GM23338 (cell line): ENCODE measurements around the gene VCL. TPM values are rescaled to one million over a fixed set of nuclear protein-coding genes. Genes with fewer than 3 reads are reported as not detected.

Experiments used
- ATAC-seq: fragments of 200-7000 bp; cut with Tn5 transposase; 3 replicates; pipeline ENCODE4 v1.9.1; 2020
- DNase-seq: peaks from one replicate; pipeline ENCODE4 v3.0.0-alpha.2; 2015; ENCODE audit warnings: low spot score
- H2AFZ ChIP-seq: fragments of 200-600 bp; sonication (generic); 2 replicates; pipeline ENCODE4 v1.8.0; 2016; ENCODE audit warnings: antibody characterized with exemption, mild to moderate bottlenecking, moderate library complexity
- H3F3A ChIP-seq: fragments of 200-600 bp; sonication (generic); replicated peaks from 2 replicates; pipeline ENCODE4 v1.8.0; 2017; ENCODE audit warnings: antibody characterized with exemption, mixed run types, low read depth
- H3K27ac ChIP-seq: fragments of 200-600 bp; sonication (generic); 2 replicates; pipeline ENCODE4 v1.6.1; 2016; ENCODE audit warnings: low read depth
- H3K27me3 ChIP-seq: fragments of 200-600 bp; sonication (generic); 2 replicates; pipeline ENCODE4 v1.8.0; 2016; ENCODE audit warnings: mild to moderate bottlenecking, mixed run types, moderate library complexity; ENCODE audit not compliant: insufficient read depth
- H3K36me3 ChIP-seq: fragments of 200-600 bp; sonication (generic); 2 replicates; pipeline ENCODE4 v1.8.0; 2016; ENCODE audit warnings: mild to moderate bottlenecking; ENCODE audit not compliant: insufficient read depth
- H3K4me1 ChIP-seq: fragments of 200-600 bp; sonication (generic); 2 replicates; pipeline ENCODE4 v1.8.0; 2016; ENCODE audit warnings: mild to moderate bottlenecking, moderate library complexity; ENCODE audit not compliant: insufficient read depth
- H3K4me2 ChIP-seq: fragments of 200-600 bp; sonication (generic); 2 replicates; pipeline ENCODE4 v1.7.1; 2017; ENCODE audit warnings: mixed run types
- H3K4me3 ChIP-seq: fragments of 200-600 bp; sonication (generic); 2 replicates; pipeline ENCODE4 v1.6.1; 2016; ENCODE audit warnings: mixed run types
- H3K79me2 ChIP-seq: fragments of 200-600 bp; sonication (generic); replicated peaks from 2 replicates; pipeline ENCODE4 v1.8.0; 2017; ENCODE audit warnings: mild to moderate bottlenecking; ENCODE audit not compliant: insufficient read depth
- H3K9me2 ChIP-seq: fragments of 200-600 bp; sonication (generic); 2 replicates; pipeline ENCODE4 v1.8.0; 2017; ENCODE audit not compliant: insufficient read depth
- H4K20me1 ChIP-seq: fragments of 200-600 bp; sonication (generic); replicated peaks from 2 replicates; pipeline ENCODE4 v1.8.0; 2017; ENCODE audit warnings: mild to moderate bottlenecking; ENCODE audit not compliant: insufficient read depth
- H3K27ac Mint-ChIP-seq: 2 replicates; pipeline ENCODE4 v1.8.0; 2020; ENCODE audit warnings: inconsistent platforms, mild to moderate bottlenecking, moderate library complexity, mixed read lengths
- H3K27me3 Mint-ChIP-seq: 3 replicates; pipeline ENCODE4 v1.8.0; 2022; ENCODE audit warnings: low read depth, mild to moderate bottlenecking, moderate library complexity, mixed read lengths, inconsistent platforms; ENCODE audit not compliant: insufficient read depth, poor library complexity
- H3K36me3 Mint-ChIP-seq: 3 replicates; pipeline ENCODE4 v1.8.0; 2021; ENCODE audit warnings: low read depth, mild to moderate bottlenecking, inconsistent platforms, moderate library complexity, mixed read lengths
- H3K4me1 Mint-ChIP-seq: 3 replicates; pipeline ENCODE4 v1.8.0; 2020; ENCODE audit warnings: mild to moderate bottlenecking, inconsistent platforms, mixed read lengths
- H3K4me3 Mint-ChIP-seq: 3 replicates; pipeline ENCODE4 v1.8.0; 2021; ENCODE audit warnings: moderate library complexity, mild to moderate bottlenecking, inconsistent platforms, mixed read lengths
- H3K9me3 Mint-ChIP-seq: 3 replicates; pipeline ENCODE4 v1.8.0; 2020; ENCODE audit warnings: moderate library complexity, mild to moderate bottlenecking, inconsistent platforms, mixed read lengths
- CREB1 ChIP-seq: fragments of 250-450 bp; sonication (Bioruptor Pico); IDR thresholded peaks from 2 replicates; pipeline ENCODE4 v1.5.0; 2020; ENCODE audit warnings: low read depth, mild to moderate bottlenecking, moderate library complexity
- CTCF ChIP-seq, 2 experiments: fragments of 200-600 bp in 1 of 2; sonication (generic) in 1 of 2; conservative IDR thresholded peaks; 2 replicates each; pipeline versions ENCODE4 v1.5.1 to v1.6.1; 2016 to 2017; ENCODE audit warnings: antibody characterized with exemption in 2 of 2, low read depth in 2 of 2, mild to moderate bottlenecking in 2 of 2, moderate library complexity in 1 of 2
- ETS1 ChIP-seq: IDR thresholded peaks from 2 replicates; pipeline ENCODE4 v1.6.1; 2016; ENCODE audit warnings: antibody characterized with exemption
- EZH2 ChIP-seq: fragments of 200-600 bp; sonication (generic); IDR thresholded peaks from one replicate; pipeline ENCODE4 v1.8.0; 2017; ENCODE audit warnings: antibody characterized with exemption, mild to moderate bottlenecking, low read depth; ENCODE audit not compliant: unreplicated experiment
- EZH2phosphoT487 ChIP-seq: fragments of 200-600 bp; sonication (generic); IDR thresholded peaks from one replicate; pipeline ENCODE4 v1.8.1; 2018; ENCODE audit warnings: antibody characterized with exemption; ENCODE audit not compliant: unreplicated experiment
- JUNB ChIP-seq: IDR thresholded peaks from one replicate; pipeline ENCODE4 v1.6.1; 2016; ENCODE audit warnings: antibody characterized with exemption; ENCODE audit not compliant: unreplicated experiment
- NANOG ChIP-seq: IDR thresholded peaks from 2 replicates; pipeline ENCODE4 v1.6.1; 2016; ENCODE audit warnings: antibody characterized with exemption, borderline replicate concordance
- POLR2AphosphoS5 ChIP-seq: IDR thresholded peaks from 2 replicates; pipeline ENCODE4 v1.6.1; 2016; ENCODE audit warnings: antibody characterized with exemption, low read depth
- REST ChIP-seq: IDR thresholded peaks from one replicate; pipeline ENCODE4 v1.6.1; 2018; ENCODE audit warnings: antibody characterized with exemption; ENCODE audit not compliant: unreplicated experiment
- STAT1 ChIP-seq: IDR thresholded peaks from one replicate; pipeline ENCODE4 v1.6.1; 2016; ENCODE audit warnings: antibody characterized with exemption; ENCODE audit not compliant: unreplicated experiment
- ZNF114 ChIP-seq: fragments of 250-450 bp; sonication (Bioruptor Pico); IDR thresholded peaks from 2 replicates; pipeline ENCODE4 v1.5.0; 2020; ENCODE audit warnings: mild to moderate bottlenecking, moderate library complexity
- ZNF331 ChIP-seq: fragments of 250-450 bp; sonication (Bioruptor Pico); IDR thresholded peaks from 2 replicates; pipeline ENCODE4 v1.5.0; 2020; ENCODE audit warnings: low read depth, mild to moderate bottlenecking, moderate library complexity
- ZNF462 ChIP-seq: fragments of 250-450 bp; sonication (Bioruptor Pico); IDR thresholded peaks from 2 replicates; pipeline ENCODE4 v1.5.0; 2020; ENCODE audit warnings: mild to moderate bottlenecking, moderate library complexity
- polyA plus RNA-seq: library from polyadenylated mRNA; unstranded; fragments of >200 nt; fragmentation: Nextera tagmentation; extraction: Ambion mirVana; gene quantifications from 2 replicates; pipeline ENCODE4 v1.2.1, GENCODE V29; 2016
- total RNA-seq: library from RNA; depleted of rRNA; stranded (reverse); fragments of >200 nt; shearing (Covaris generic); gene quantifications from 2 replicates; pipeline ENCODE4 v1.2.3, GENCODE V29; 2014

Gene VCL
- total and polyA plus RNA-seq, 2 experiments from 2014 or later = 60.7 to 254 TPM

DNA sequence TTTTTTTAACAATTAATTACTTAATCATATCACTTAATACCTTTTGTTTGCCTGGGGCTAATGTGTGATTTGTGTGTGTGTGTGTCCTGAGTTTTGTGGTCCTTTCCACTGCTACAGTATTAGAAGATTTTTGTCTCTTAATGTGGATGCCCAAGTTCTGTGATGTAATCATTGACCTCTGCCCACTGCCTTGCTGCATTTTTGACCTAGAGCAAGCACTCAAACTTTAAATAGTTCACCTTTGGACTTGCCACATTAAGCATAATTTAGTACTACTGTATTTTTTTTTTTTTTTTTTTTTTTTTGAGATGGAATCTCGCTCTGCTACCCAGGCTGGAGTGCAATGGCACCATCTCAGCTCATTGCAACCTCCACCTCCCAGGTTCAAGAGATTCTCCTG is 52.7 kb downstream of the VCL start:
- TF ChIP-seq REST = no peak
- no peak for TF ChIP-seq NANOG
- TF ChIP-seq ZNF114 (CRISPR knock-in tag) = no peak
- TF ChIP-seq JUNB = no peak
- TF ChIP-seq EZH2 = no peak
- TF ChIP-seq POLR2AphosphoS5 = no peak
- TF ChIP-seq CTCF (conservative IDR thresholded peaks at IDR 0.05; ENCODE audit: low read depth in 2 of 2) = no peak
- TF ChIP-seq CREB1 (CRISPR knock-in tag) = no peak
- no peak for TF ChIP-seq ZNF331
- no peak for TF ChIP-seq ZNF462 (CRISPR knock-in tag)
- no peak for TF ChIP-seq EZH2phosphoT487
- no peak for TF ChIP-seq ETS1
- TF ChIP-seq STAT1 = no peak
- peaks cover 100% of the 10 kb centered on the region for H3K79me2 ChIP-seq
- no peak overlapping the region for H3K4me3 ChIP-seq
- Mint-ChIP-seq H3K4me1 (peaks cover 23% of the 10 kb centered on the region; the same call in 2 of the 3 replicates), H3K27ac (no peak overlapping the region), H3K4me3 (no peak overlapping the region), H3K36me3 (peaks cover 20% of the 10 kb centered on the region), H3K9me3 (no peaks in the 10 kb centered on the region), H3K27me3 (peaks cover 2% of the 10 kb centered on the region)
- no peak for ATAC-seq
- no peaks in the 10 kb centered on the region for H3K9me2 ChIP-seq
- H3K4me1 ChIP-seq = 0 out of 2 replicates have a peak, but pooled peaks cover 14% of the 10 kb centered on the region
- no peaks in the 10 kb centered on the region for H3F3A ChIP-seq
- H2AFZ ChIP-seq = no peak overlapping the region
- no peak for DNase-seq
- H3K27ac ChIP-seq = 0 out of 2 replicates have a peak overlapping the region, but pooled peaks have one; percentile 26
- no peaks in the 10 kb centered on the region for H3K27me3 ChIP-seq
- no peak overlapping the region for H3K4me2 ChIP-seq
- 0 out of 2 replicates have a peak, but pooled peaks cover 5% of the 10 kb centered on the region for H3K36me3 ChIP-seq
- H4K20me1 ChIP-seq = peaks cover 21% of the 10 kb centered on the region
